H9 (cell line): Measurements from ENCODE around the gene TCF25. TPM values are rescaled to one million over a fixed set of nuclear protein-coding genes. Genes with fewer than 3 reads are reported as not detected.

Source experiments
- DNase-seq: peaks from one replicate; pipeline ENCODE4 v3.0.0-alpha.2; 2017
- H2AFZ ChIP-seq: one replicate; pipeline ENCODE4 v1.6.1; 2013; ENCODE audit warnings: mild to moderate bottlenecking, low read length, control low read depth, moderate library complexity
- H2AK5ac ChIP-seq: 2 replicates; pipeline ENCODE4 v1.6.1; 2013; ENCODE audit warnings: low read length, control low read depth, mixed read lengths; ENCODE audit not compliant: insufficient read length
- H2BK120ac ChIP-seq: one replicate; pipeline ENCODE4 v1.6.1; 2013; ENCODE audit warnings: low read depth, mild to moderate bottlenecking, low read length, control low read depth, inconsistent platforms; ENCODE audit not compliant: poor library complexity, severe bottlenecking
- H2BK12ac ChIP-seq: 2 replicates; pipeline ENCODE4 v1.6.1; 2013; ENCODE audit warnings: low read length, control low read depth, mixed read lengths, low read depth; ENCODE audit not compliant: insufficient read length
- H2BK15ac ChIP-seq: 2 replicates; pipeline ENCODE4 v1.6.1; 2013; ENCODE audit warnings: low read depth, low read length, control low read depth
- H2BK20ac ChIP-seq: one replicate; pipeline ENCODE4 v1.6.1; 2013; ENCODE audit warnings: low read depth, mild to moderate bottlenecking, low read length, control low read depth, inconsistent platforms; ENCODE audit not compliant: poor library complexity, severe bottlenecking
- H2BK5ac ChIP-seq: 2 replicates; pipeline ENCODE4 v1.6.1; 2013; ENCODE audit warnings: low read length, control low read depth, mixed read lengths; ENCODE audit not compliant: insufficient read length
- H3K14ac ChIP-seq: 2 replicates; pipeline ENCODE4 v1.6.1; 2013; ENCODE audit warnings: low read length, control low read depth; ENCODE audit not compliant: insufficient read depth
- H3K18ac ChIP-seq: 2 replicates; pipeline ENCODE4 v1.6.1; 2013; ENCODE audit warnings: low read depth, mild to moderate bottlenecking, mixed read lengths, low read length, control low read depth; ENCODE audit not compliant: insufficient read length
- H3K23ac ChIP-seq: 2 replicates; pipeline ENCODE4 v1.6.1; 2013; ENCODE audit warnings: low read length, control low read depth, mixed read lengths, low read depth; ENCODE audit not compliant: insufficient read length
- H3K23me2 ChIP-seq: 2 replicates; pipeline ENCODE4 v1.6.1; 2013; ENCODE audit warnings: low read depth, mild to moderate bottlenecking, mixed read lengths, low read length, control low read depth; ENCODE audit not compliant: insufficient read length, poor library complexity, severe bottlenecking
- H3K27ac ChIP-seq: 2 replicates; pipeline ENCODE4 v1.5.1; 2013; ENCODE audit warnings: low read length, control low read depth, mixed read lengths, low read depth; ENCODE audit not compliant: insufficient read length
- H3K27me3 ChIP-seq: 2 replicates; pipeline ENCODE4 v1.6.1; 2013; ENCODE audit warnings: low read length, control low read depth, inconsistent platforms; ENCODE audit not compliant: insufficient read depth
- H3K4ac ChIP-seq: 2 replicates; pipeline ENCODE4 v1.6.1; 2013; ENCODE audit warnings: low read depth, mild to moderate bottlenecking, control low read depth, inconsistent platforms, low read length, moderate library complexity
- H3K4me1 ChIP-seq: 2 replicates; pipeline ENCODE4 v1.6.1; 2013; ENCODE audit warnings: low read length, control low read depth, inconsistent platforms; ENCODE audit not compliant: insufficient read depth
- H3K4me2 ChIP-seq: 2 replicates; pipeline ENCODE4 v1.6.1; 2013; ENCODE audit warnings: low read length, control low read depth, mixed read lengths; ENCODE audit not compliant: insufficient read length, insufficient read depth
- H3K56ac ChIP-seq: 2 replicates; pipeline ENCODE4 v1.6.1; 2013; ENCODE audit warnings: low read depth, mild to moderate bottlenecking, mixed read lengths, low read length, control low read depth; ENCODE audit not compliant: insufficient read length
- H3K79me1 ChIP-seq: 2 replicates; pipeline ENCODE4 v1.6.1; 2013; ENCODE audit warnings: low read depth, mild to moderate bottlenecking, moderate library complexity, low read length, control low read depth, inconsistent platforms; ENCODE audit not compliant: insufficient read depth, poor library complexity, severe bottlenecking
- H3K79me2 ChIP-seq: 2 replicates; pipeline ENCODE4 v1.6.1; 2013; ENCODE audit warnings: low read length, control low read depth, inconsistent platforms; ENCODE audit not compliant: insufficient read depth
- H3K9ac ChIP-seq: 2 replicates; pipeline ENCODE4 v1.6.1; 2013; ENCODE audit warnings: low read length, control low read depth, mixed read lengths; ENCODE audit not compliant: insufficient read length; ENCODE audit errors: extremely low read depth
- H3K9me3 ChIP-seq: one replicate; pipeline ENCODE4 v1.6.1; 2013; ENCODE audit warnings: low read depth, low read length, inconsistent platforms; ENCODE audit not compliant: control insufficient read depth
- H3T11ph ChIP-seq: one replicate; pipeline ENCODE4 v1.6.1; 2013; ENCODE audit warnings: mild to moderate bottlenecking, low read length, control low read depth, inconsistent platforms
- H4K20me1 ChIP-seq: one replicate; pipeline ENCODE4 v1.6.1; 2013; ENCODE audit not compliant: control insufficient read depth, insufficient read length, insufficient read depth
- H4K5ac ChIP-seq: 2 replicates; pipeline ENCODE4 v1.6.1; 2013; ENCODE audit warnings: low read depth, mild to moderate bottlenecking, mixed read lengths, low read length, control low read depth; ENCODE audit not compliant: insufficient read length
- H4K8ac ChIP-seq: replicated peaks from 2 replicates; pipeline ENCODE4 v1.6.1; 2013; ENCODE audit warnings: low read length, control low read depth, mixed read lengths, low read depth; ENCODE audit not compliant: insufficient read length
- H4K91ac ChIP-seq: 2 replicates; pipeline ENCODE4 v1.6.1; 2013; ENCODE audit warnings: low read depth, mild to moderate bottlenecking, moderate library complexity, mixed read lengths, low read length, control low read depth; ENCODE audit not compliant: insufficient read length
- H3K27ac Mint-ChIP-seq, 3 experiments: 2 replicates in 2 of 3; 3 replicates in 1 of 3; pipeline ENCODE4 v1.8.0; 2020 to 2021; ENCODE audit warnings: mixed read lengths in 3 of 3, mild to moderate bottlenecking in 1 of 3, moderate library complexity in 1 of 3
- H3K27me3 Mint-ChIP-seq: 2 replicates; pipeline ENCODE4 v1.8.0; 2021; ENCODE audit warnings: low read depth, mild to moderate bottlenecking, moderate library complexity, mixed read lengths
- H3K36me3 Mint-ChIP-seq, 3 experiments: 2 replicates in 2 of 3; 3 replicates in 1 of 3; pipeline ENCODE4 v1.8.0; 2020 to 2021; ENCODE audit warnings: low read depth in 3 of 3, mixed read lengths in 3 of 3; ENCODE audit not compliant: insufficient read depth in 1 of 3
- H3K4me1 Mint-ChIP-seq, 2 experiments: 2 replicates each; pipeline ENCODE4 v1.8.0; 2020; ENCODE audit warnings: mixed read lengths in 2 of 2
- H3K4me3 Mint-ChIP-seq, 2 experiments: 2 replicates in 1 of 2; 3 replicates in 1 of 2; pipeline ENCODE4 v1.8.0; 2020 to 2021; ENCODE audit warnings: mild to moderate bottlenecking in 2 of 2, mixed read lengths in 2 of 2, moderate library complexity in 1 of 2
- H3K9me3 Mint-ChIP-seq, 2 experiments: 2 replicates in 1 of 2; 3 replicates in 1 of 2; pipeline ENCODE4 v1.8.0; 2020; ENCODE audit warnings: mild to moderate bottlenecking in 2 of 2, mixed read lengths in 2 of 2, moderate library complexity in 1 of 2
- CTCF ChIP-seq: fragments of 200-600 bp; sonication (generic); conservative IDR thresholded peaks from 3 replicates; pipeline ENCODE4 v1.8.0; 2021; ENCODE audit warnings: antibody characterized with exemption, mild to moderate bottlenecking
- WGBS: extraction: QIAGEN DNeasy Blood & Tissue Kit; methylation state at CpG from one replicate; pipeline ENCODE4 v1.1.7; 2013; ENCODE audit warnings: missing lambda C conversion rate, low lambda C conversion rate, mixed read lengths; ENCODE audit not compliant: insufficient read length; ENCODE audit errors: extremely low coverage; 5-methylcytosine and 5-hydroxymethylcytosine counted together
- total RNA-seq: library from RNA; stranded (reverse); gene quantifications from 2 replicates; pipeline ENCODE4 v1.2.1, GENCODE V29; 2021

Gene TCF25
- total RNA-seq, 1 experiment from 2014 or later = 109 TPM

GRCh38 chr16:89944773-89945172 is 71.4 kb downstream of the TCF25 start:
- Histone ChIP-seq H2BK20ac (no peak overlapping the region), H3K79me1 (no peaks in the 10 kb centered on the region), H3K27me3 (peaks cover 8% of the 10 kb centered on the region; the same call in 1 of the 2 replicates), H3K9ac (no peak overlapping the region), H3K14ac (no peak overlapping the region), H3K23ac (no peak overlapping the region), H4K5ac (no peak overlapping the region), H4K91ac (no peak overlapping the region), H2BK5ac (no peak overlapping the region), H3K56ac (no peak overlapping the region), H4K8ac (no peak overlapping the region), H2BK120ac (no peak overlapping the region), H3T11ph (no peak overlapping the region), H3K79me2 (no peaks in the 10 kb centered on the region), H3K27ac (no peak overlapping the region), H3K4me2 (no peak overlapping the region), H2AFZ (no peak overlapping the region), H3K18ac (no peak overlapping the region), H3K23me2 (no peaks in the 10 kb centered on the region), H4K20me1 (no peaks in the 10 kb centered on the region), H2AK5ac (no peak overlapping the region), H3K4me1 (no peaks in the 10 kb centered on the region), H3K4ac (no peak overlapping the region), H2BK15ac (no peak overlapping the region), H3K9me3 (no peaks in the 10 kb centered on the region), H2BK12ac (no peak overlapping the region)
- peaks cover 45% of the 10 kb centered on the region for H3K27me3 Mint-ChIP-seq
- no peak for TF ChIP-seq CTCF
- no peak overlapping the region for H3K27ac Mint-ChIP-seq
- peaks cover 0 to 4% of the 10 kb centered on the region in 2 experiments; a peak in 2 of 5 replicates for H3K9me3 Mint-ChIP-seq
- DNase-seq = no peak
- no peak overlapping the region for H3K4me3 Mint-ChIP-seq
- peaks cover 0 to 8% of the 10 kb centered on the region in 2 experiments; a peak in 2 of 4 replicates for H3K4me1 Mint-ChIP-seq
- WGBS = no CpG with 5 or more reads among the region's 5 CpGs
- no peaks in the 10 kb centered on the region; a peak in 1 of 7 replicates for H3K36me3 Mint-ChIP-seq
